ENCODE data around the gene ZBTB38. TPM values are rescaled to one million over a fixed set of nuclear protein-coding genes. Genes with fewer than 3 reads are reported as not detected.

The ZBTB38 gene
- total and polyA plus RNA-seq, 2 donors (not counting 3 experiments of a cell fraction or from before 2014, with no cell fraction given), result 31.1 to 85.2 TPM

DNA sequence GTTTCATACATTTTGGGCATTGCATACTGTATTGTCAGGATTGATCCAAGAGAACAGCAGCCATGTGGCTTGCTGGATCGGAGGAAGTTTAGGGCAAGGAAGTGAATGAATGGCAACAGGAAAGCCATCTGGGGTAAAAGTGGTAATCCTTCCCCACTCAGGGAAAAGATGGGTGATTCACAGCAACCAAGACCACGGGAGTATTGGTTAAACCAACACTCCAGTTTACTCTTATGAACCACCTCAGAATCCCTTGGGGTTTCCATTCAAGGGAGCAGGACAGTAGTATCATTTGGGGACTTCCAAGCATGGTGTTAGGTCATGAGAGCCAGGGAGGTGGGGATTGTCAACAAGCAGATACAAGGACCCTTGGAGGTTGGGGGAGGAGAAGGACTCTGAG lies 25.2 kb upstream of the ZBTB38 start:
- Histone ChIP-seq H4K20me1 (replicated peaks; ENCODE audit: control insufficient read depth, extremely low read depth, insufficient read depth, low read length) (no peaks in the 10 kb centered on the region), H3K4me3 (replicated peaks in 1 of 3; ENCODE audit: insufficient read depth in 1 of 3, low read depth in 1 of 3, low read length in 3 of 3) (no peak overlapping the region), H3K27me3 (ENCODE audit: control insufficient read depth in 2 of 2, insufficient read depth in 2 of 2, low read length in 2 of 2) (no peaks in the 10 kb centered on the region), H3K36me3 (ENCODE audit: control insufficient read depth in 2 of 2, extremely low read depth in 1 of 2, insufficient read depth in 2 of 2, low read length in 2 of 2) (no peaks in the 10 kb centered on the region), H3K9ac (replicated peaks; ENCODE audit: extremely low read depth, insufficient read depth, low read length) (no peak overlapping the region), H3K4me2 (ENCODE audit: insufficient read depth, low read length) (no peak overlapping the region), H2AFZ (ENCODE audit: low read depth, low read length) (no peak overlapping the region), H3K9me1 (replicated peaks; ENCODE audit: control insufficient read depth, extremely low read depth, insufficient read depth, low read length) (no peaks in the 10 kb centered on the region), H3K4me1 (ENCODE audit: control insufficient read depth, extremely low read depth, insufficient read depth, low read length) (peaks cover 12% of the 10 kb centered on the region), H3K9me3 (replicated peaks; ENCODE audit: control insufficient read depth, insufficient read depth, low read length) (no peaks in the 10 kb centered on the region), H3K79me2 (ENCODE audit: control insufficient read depth, insufficient read depth, low read length) (no peaks in the 10 kb centered on the region), H3K27ac (ENCODE audit: insufficient read depth, low read depth, low read length) (no peak overlapping the region)
- intact Hi-C loops (cut with micrococcal nuclease), result no loop called here
- dilution Hi-C loops (cut with MboI; ENCODE audit: extremely low pct_ligation_motif_present, low sequenced_read_pairs), result no loop called here
- POLR2A ChIA-PET, result no interaction called here
- TF ChIP-seq MYC (IDR thresholded peaks at IDR 0.05; ENCODE audit: low read depth, low read length) (no peak), JUN (IDR thresholded peaks at IDR 0.05; ENCODE audit: borderline replicate concordance, insufficient read depth, insufficient read length, low read depth) (no peak), POLR2A (IDR thresholded peaks at IDR 0.05; ENCODE audit: low read depth, low read length) (no peak), EZH2 (IDR thresholded peaks at IDR 0.05; ENCODE audit: borderline replicate concordance, low read depth, low read length, severe bottlenecking) (no peak)
- TF ChIP-seq, protein P1, sequence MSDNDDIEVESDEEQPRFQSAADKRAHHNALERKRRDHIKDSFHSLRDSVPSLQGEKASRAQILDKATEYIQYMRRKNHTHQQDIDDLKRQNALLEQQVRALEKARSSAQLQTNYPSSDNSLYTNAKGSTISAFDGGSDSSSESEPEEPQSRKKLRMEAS (IDR thresholded peaks at IDR 0.05; ENCODE audit: insufficient read depth, insufficient read length), result no peak
- CTCF ChIA-PET, result interaction anchor here (0.6 to 1.1 kb wide), 2 partner anchors 31 to 90 kb away, joined by 3 to 4 read pairs; no protein-coding TSS in a partner anchor
- DNase-seq (ENCODE audit: low read depth, low spot score) (no peak), FAIRE-seq (no peak)
- BruUV-seq (replicated peaks), result no TSS peak

DNA sequence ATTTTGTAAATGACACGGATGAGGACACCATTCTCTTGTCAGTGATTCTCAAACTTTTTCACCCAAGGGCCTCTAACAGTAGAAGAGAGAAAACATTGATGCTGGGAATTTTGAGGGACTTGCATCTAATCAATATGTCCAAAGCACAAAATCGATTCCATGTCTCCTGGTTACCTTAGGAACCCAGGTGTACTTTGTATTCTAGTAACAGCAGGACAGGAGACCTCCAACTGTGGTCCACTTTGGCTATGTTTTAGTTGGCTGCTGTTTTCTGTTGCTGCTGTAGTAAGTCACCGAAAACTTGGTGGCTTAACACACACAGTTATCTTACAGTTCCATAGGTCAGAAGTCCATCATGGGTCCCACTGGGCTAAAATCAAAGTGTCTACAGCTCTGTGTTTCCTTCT lies 24.4 kb upstream of the ZBTB38 start:
- DNase-seq (ENCODE audit: low read depth, low spot score) (no peak), FAIRE-seq (no peak)
- BruUV-seq (replicated peaks), result no TSS peak
- Histone ChIP-seq H3K9me3 (replicated peaks; ENCODE audit: control insufficient read depth, insufficient read depth, low read length) (no peaks in the 10 kb centered on the region), H4K20me1 (replicated peaks; ENCODE audit: control insufficient read depth, extremely low read depth, insufficient read depth, low read length) (no peaks in the 10 kb centered on the region), H3K4me3 (replicated peaks in 1 of 3; ENCODE audit: insufficient read depth in 1 of 3, low read depth in 1 of 3, low read length in 3 of 3) (no peak overlapping the region), H3K4me2 (ENCODE audit: insufficient read depth, low read length) (no peak overlapping the region), H3K36me3 (ENCODE audit: control insufficient read depth in 2 of 2, extremely low read depth in 1 of 2, insufficient read depth in 2 of 2, low read length in 2 of 2) (no peaks in the 10 kb centered on the region), H3K27me3 (ENCODE audit: control insufficient read depth in 2 of 2, insufficient read depth in 2 of 2, low read length in 2 of 2) (no peaks in the 10 kb centered on the region), H3K79me2 (ENCODE audit: control insufficient read depth, insufficient read depth, low read length) (no peaks in the 10 kb centered on the region), H2AFZ (ENCODE audit: low read depth, low read length) (no peak overlapping the region), H3K9ac (replicated peaks; ENCODE audit: extremely low read depth, insufficient read depth, low read length) (no peak overlapping the region), H3K27ac (ENCODE audit: insufficient read depth, low read depth, low read length) (no peak overlapping the region), H3K4me1 (ENCODE audit: control insufficient read depth, extremely low read depth, insufficient read depth, low read length) (peaks cover 12% of the 10 kb centered on the region), H3K9me1 (replicated peaks; ENCODE audit: control insufficient read depth, extremely low read depth, insufficient read depth, low read length) (no peaks in the 10 kb centered on the region)
- ChIA-PET CTCF (no interaction called here), POLR2A (no interaction called here)
- dilution Hi-C loops (cut with MboI; ENCODE audit: extremely low pct_ligation_motif_present, low sequenced_read_pairs) (no loop called here), intact Hi-C loops (cut with micrococcal nuclease) (no loop called here)
- TF ChIP-seq, protein P1 (IDR thresholded peaks at IDR 0.05; ENCODE audit: insufficient read depth, insufficient read length), result no peak
- TF ChIP-seq GATA2 (IDR thresholded peaks at IDR 0.05; ENCODE audit: insufficient read depth, insufficient read length, low read depth, low read length) (no peak), EZH2 (IDR thresholded peaks at IDR 0.05; ENCODE audit: borderline replicate concordance, low read depth, low read length, severe bottlenecking) (no peak), POLR2AphosphoS5 (IDR thresholded peaks at IDR 0.05; ENCODE audit: insufficient read depth, low read depth, low read length) (no peak), FOS (IDR thresholded peaks at IDR 0.05; ENCODE audit: borderline replicate concordance, insufficient read depth, low read length) (no peak), MYC (IDR thresholded peaks at IDR 0.05; ENCODE audit: low read depth, low read length) (no peak), POLR2A (IDR thresholded peaks at IDR 0.05; ENCODE audit: low read depth, low read length) (no peak), JUN (IDR thresholded peaks at IDR 0.05; ENCODE audit: borderline replicate concordance, insufficient read depth, insufficient read length, low read depth) (no peak)
- TF ChIP-seq, protein P2, sequence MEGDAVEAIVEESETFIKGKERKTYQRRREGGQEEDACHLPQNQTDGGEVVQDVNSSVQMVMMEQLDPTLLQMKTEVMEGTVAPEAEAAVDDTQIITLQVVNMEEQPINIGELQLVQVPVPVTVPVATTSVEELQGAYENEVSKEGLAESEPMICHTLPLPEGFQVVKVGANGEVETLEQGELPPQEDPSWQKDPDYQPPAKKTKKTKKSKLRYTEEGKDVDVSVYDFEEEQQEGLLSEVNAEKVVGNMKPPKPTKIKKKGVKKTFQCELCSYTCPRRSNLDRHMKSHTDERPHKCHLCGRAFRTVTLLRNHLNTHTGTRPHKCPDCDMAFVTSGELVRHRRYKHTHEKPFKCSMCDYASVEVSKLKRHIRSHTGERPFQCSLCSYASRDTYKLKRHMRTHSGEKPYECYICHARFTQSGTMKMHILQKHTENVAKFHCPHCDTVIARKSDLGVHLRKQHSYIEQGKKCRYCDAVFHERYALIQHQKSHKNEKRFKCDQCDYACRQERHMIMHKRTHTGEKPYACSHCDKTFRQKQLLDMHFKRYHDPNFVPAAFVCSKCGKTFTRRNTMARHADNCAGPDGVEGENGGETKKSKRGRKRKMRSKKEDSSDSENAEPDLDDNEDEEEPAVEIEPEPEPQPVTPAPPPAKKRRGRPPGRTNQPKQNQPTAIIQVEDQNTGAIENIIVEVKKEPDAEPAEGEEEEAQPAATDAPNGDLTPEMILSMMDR (IDR thresholded peaks at IDR 0.05; ENCODE audit: extremely low read depth in 1 of 2, insufficient read depth in 1 of 2, low read depth in 1 of 2, low read length in 2 of 2), result no peak

Measured in endothelial cell of umbilical vein (primary cell).